CD4-positive, alpha-beta T cell treated with Interleukin-17A for 1 hour (primary cell): ENCODE data around the gene PLBD1.

ENCODE experiments used
- DNase-seq: peaks from one replicate; pipeline ENCODE4 v3.0.0-alpha.2; 2020

The PLBD1 gene

GRCh38 chr12:14564336-14564959 lies 3.2 kb downstream of the PLBD1 start:
- DNase-seq, result no peak

GRCh38 chr12:14563046-14563445 lies 4.6 kb downstream of the PLBD1 start:
- no peak for DNase-seq

GRCh38 chr12:14562279-14562678 lies 5.4 kb downstream of the PLBD1 start:
- DNase-seq, result no peak

- no peak for DNase-seq
Measured at GRCh38 chr12:14561677-14562238, 5.9 kb downstream of the PLBD1 start.

- no peak for DNase-seq
Measured at GRCh38 chr12:14560904-14561574, 6.6 kb downstream of the PLBD1 start.

- DNase-seq, result no peak
Measured at GRCh38 chr12:14558473-14558959, 9.2 kb downstream of the PLBD1 start.

- DNase-seq, result no peak
Measured at GRCh38 chr12:14557966-14558365, 9.7 kb downstream of the PLBD1 start.

- no peak for DNase-seq
Measured at GRCh38 chr12:14554281-14555007, 13.2 kb downstream of the PLBD1 start.

GRCh38 chr12:14548609-14549008 lies 19.1 kb downstream of the PLBD1 start:
- DNase-seq, result no peak

- DNase-seq, result no peak
Measured at GRCh38 chr12:14547571-14547970, 20.1 kb downstream of the PLBD1 start.

- DNase-seq, result no peak
Measured at GRCh38 chr12:14545144-14546124, 22.2 kb downstream of the PLBD1 start.

GRCh38 chr12:14540801-14541462 lies 26.8 kb downstream of the PLBD1 start:
- no peak for DNase-seq

- no peak for DNase-seq
Measured at GRCh38 chr12:14537088-14537487, 30.6 kb downstream of the PLBD1 start.

- no peak for DNase-seq
Measured at GRCh38 chr12:14532152-14532551, 35.5 kb downstream of the PLBD1 start.

- DNase-seq, result no peak
Measured at GRCh38 chr12:14525964-14526363, 41.7 kb downstream of the PLBD1 start.

GRCh38 chr12:14521822-14522221 lies 45.9 kb downstream of the PLBD1 start:
- DNase-seq, result no peak

GRCh38 chr12:14514946-14515345 lies 52.7 kb downstream of the PLBD1 start:
- DNase-seq, result no peak

- DNase-seq, result no peak
Measured at GRCh38 chr12:14514154-14514842, 53.4 kb downstream of the PLBD1 start.

- DNase-seq, result no peak
Measured at GRCh38 chr12:14510574-14510973, 57.1 kb downstream of the PLBD1 start.

GRCh38 chr12:14505626-14506596 lies 61.8 kb downstream of the PLBD1 start:
- DNase-seq, result no peak
